GM23338 (cell line): ENCODE data around the gene GLB1L3. TPM values are rescaled to one million over a fixed set of nuclear protein-coding genes. Genes with fewer than 3 reads are reported as not detected.

Experiments
- ATAC-seq: fragments of 200-7000 bp; cut with Tn5 transposase; 3 replicates; pipeline ENCODE4 v1.9.1; 2020
- DNase-seq: peaks from one replicate; pipeline ENCODE4 v3.0.0-alpha.2; 2015; ENCODE audit warnings: low spot score
- H2AFZ ChIP-seq: fragments of 200-600 bp; sonication (generic); 2 replicates; pipeline ENCODE4 v1.8.0; 2016; ENCODE audit warnings: antibody characterized with exemption, mild to moderate bottlenecking, moderate library complexity
- H3F3A ChIP-seq: fragments of 200-600 bp; sonication (generic); replicated peaks from 2 replicates; pipeline ENCODE4 v1.8.0; 2017; ENCODE audit warnings: antibody characterized with exemption, mixed run types, low read depth
- H3K27ac ChIP-seq: fragments of 200-600 bp; sonication (generic); 2 replicates; pipeline ENCODE4 v1.6.1; 2016; ENCODE audit warnings: low read depth
- H3K27me3 ChIP-seq: fragments of 200-600 bp; sonication (generic); 2 replicates; pipeline ENCODE4 v1.8.0; 2016; ENCODE audit warnings: mild to moderate bottlenecking, mixed run types, moderate library complexity; ENCODE audit not compliant: insufficient read depth
- H3K36me3 ChIP-seq: fragments of 200-600 bp; sonication (generic); 2 replicates; pipeline ENCODE4 v1.8.0; 2016; ENCODE audit warnings: mild to moderate bottlenecking; ENCODE audit not compliant: insufficient read depth
- H3K4me1 ChIP-seq: fragments of 200-600 bp; sonication (generic); 2 replicates; pipeline ENCODE4 v1.8.0; 2016; ENCODE audit warnings: mild to moderate bottlenecking, moderate library complexity; ENCODE audit not compliant: insufficient read depth
- H3K4me2 ChIP-seq: fragments of 200-600 bp; sonication (generic); 2 replicates; pipeline ENCODE4 v1.7.1; 2017; ENCODE audit warnings: mixed run types
- H3K4me3 ChIP-seq: fragments of 200-600 bp; sonication (generic); 2 replicates; pipeline ENCODE4 v1.6.1; 2016; ENCODE audit warnings: mixed run types
- H3K79me2 ChIP-seq: fragments of 200-600 bp; sonication (generic); replicated peaks from 2 replicates; pipeline ENCODE4 v1.8.0; 2017; ENCODE audit warnings: mild to moderate bottlenecking; ENCODE audit not compliant: insufficient read depth
- H3K9me2 ChIP-seq: fragments of 200-600 bp; sonication (generic); 2 replicates; pipeline ENCODE4 v1.8.0; 2017; ENCODE audit not compliant: insufficient read depth
- H4K20me1 ChIP-seq: fragments of 200-600 bp; sonication (generic); replicated peaks from 2 replicates; pipeline ENCODE4 v1.8.0; 2017; ENCODE audit warnings: mild to moderate bottlenecking; ENCODE audit not compliant: insufficient read depth
- H3K27ac Mint-ChIP-seq: 2 replicates; pipeline ENCODE4 v1.8.0; 2020; ENCODE audit warnings: inconsistent platforms, mild to moderate bottlenecking, moderate library complexity, mixed read lengths
- H3K27me3 Mint-ChIP-seq: 3 replicates; pipeline ENCODE4 v1.8.0; 2022; ENCODE audit warnings: low read depth, mild to moderate bottlenecking, moderate library complexity, mixed read lengths, inconsistent platforms; ENCODE audit not compliant: insufficient read depth, poor library complexity
- H3K36me3 Mint-ChIP-seq: 3 replicates; pipeline ENCODE4 v1.8.0; 2021; ENCODE audit warnings: low read depth, mild to moderate bottlenecking, inconsistent platforms, moderate library complexity, mixed read lengths
- H3K4me1 Mint-ChIP-seq: 3 replicates; pipeline ENCODE4 v1.8.0; 2020; ENCODE audit warnings: mild to moderate bottlenecking, inconsistent platforms, mixed read lengths
- H3K4me3 Mint-ChIP-seq: 3 replicates; pipeline ENCODE4 v1.8.0; 2021; ENCODE audit warnings: moderate library complexity, mild to moderate bottlenecking, inconsistent platforms, mixed read lengths
- H3K9me3 Mint-ChIP-seq: 3 replicates; pipeline ENCODE4 v1.8.0; 2020; ENCODE audit warnings: moderate library complexity, mild to moderate bottlenecking, inconsistent platforms, mixed read lengths
- CREB1 ChIP-seq: fragments of 250-450 bp; sonication (Bioruptor Pico); IDR thresholded peaks from 2 replicates; pipeline ENCODE4 v1.5.0; 2020; ENCODE audit warnings: low read depth, mild to moderate bottlenecking, moderate library complexity
- EZH2 ChIP-seq: fragments of 200-600 bp; sonication (generic); IDR thresholded peaks from one replicate; pipeline ENCODE4 v1.8.0; 2017; ENCODE audit warnings: antibody characterized with exemption, mild to moderate bottlenecking, low read depth; ENCODE audit not compliant: unreplicated experiment
- EZH2phosphoT487 ChIP-seq: fragments of 200-600 bp; sonication (generic); IDR thresholded peaks from one replicate; pipeline ENCODE4 v1.8.1; 2018; ENCODE audit warnings: antibody characterized with exemption; ENCODE audit not compliant: unreplicated experiment
- JUNB ChIP-seq: IDR thresholded peaks from one replicate; pipeline ENCODE4 v1.6.1; 2016; ENCODE audit warnings: antibody characterized with exemption; ENCODE audit not compliant: unreplicated experiment
- NANOG ChIP-seq: IDR thresholded peaks from 2 replicates; pipeline ENCODE4 v1.6.1; 2016; ENCODE audit warnings: antibody characterized with exemption, borderline replicate concordance
- POLR2AphosphoS5 ChIP-seq: IDR thresholded peaks from 2 replicates; pipeline ENCODE4 v1.6.1; 2016; ENCODE audit warnings: antibody characterized with exemption, low read depth
- STAT1 ChIP-seq: IDR thresholded peaks from one replicate; pipeline ENCODE4 v1.6.1; 2016; ENCODE audit warnings: antibody characterized with exemption; ENCODE audit not compliant: unreplicated experiment
- ZNF114 ChIP-seq: fragments of 250-450 bp; sonication (Bioruptor Pico); IDR thresholded peaks from 2 replicates; pipeline ENCODE4 v1.5.0; 2020; ENCODE audit warnings: mild to moderate bottlenecking, moderate library complexity
- ZNF331 ChIP-seq: fragments of 250-450 bp; sonication (Bioruptor Pico); IDR thresholded peaks from 2 replicates; pipeline ENCODE4 v1.5.0; 2020; ENCODE audit warnings: low read depth, mild to moderate bottlenecking, moderate library complexity
- polyA plus RNA-seq: library from polyadenylated mRNA; unstranded; fragments of >200 nt; fragmentation: Nextera tagmentation; extraction: Ambion mirVana; gene quantifications from 2 replicates; pipeline ENCODE4 v1.2.1, GENCODE V29; 2016
- total RNA-seq: library from RNA; depleted of rRNA; stranded (reverse); fragments of >200 nt; shearing (Covaris generic); gene quantifications from 2 replicates; pipeline ENCODE4 v1.2.3, GENCODE V29; 2014
- TF ChIP-seq, protein P1 (sequence below), 2 experiments: fragments of 200-600 bp in 1 of 2; sonication (generic) in 1 of 2; conservative IDR thresholded peaks; 2 replicates each; pipeline versions ENCODE4 v1.5.1 to v1.6.1; 2016 to 2017; ENCODE audit warnings: antibody characterized with exemption in 2 of 2, low read depth in 2 of 2, mild to moderate bottlenecking in 2 of 2, moderate library complexity in 1 of 2
- TF ChIP-seq, protein P2 (sequence below): IDR thresholded peaks from 2 replicates; pipeline ENCODE4 v1.6.1; 2016; ENCODE audit warnings: antibody characterized with exemption
- TF ChIP-seq, protein P3 (sequence below): IDR thresholded peaks from one replicate; pipeline ENCODE4 v1.6.1; 2018; ENCODE audit warnings: antibody characterized with exemption; ENCODE audit not compliant: unreplicated experiment
- TF ChIP-seq, protein P4 (sequence below): fragments of 250-450 bp; sonication (Bioruptor Pico); IDR thresholded peaks from 2 replicates; pipeline ENCODE4 v1.5.0; 2020; ENCODE audit warnings: mild to moderate bottlenecking, moderate library complexity

Gene GLB1L3
- total and polyA plus RNA-seq, 2 experiments from 2014 or later = 28.8 to 33.1 TPM

DNA sequence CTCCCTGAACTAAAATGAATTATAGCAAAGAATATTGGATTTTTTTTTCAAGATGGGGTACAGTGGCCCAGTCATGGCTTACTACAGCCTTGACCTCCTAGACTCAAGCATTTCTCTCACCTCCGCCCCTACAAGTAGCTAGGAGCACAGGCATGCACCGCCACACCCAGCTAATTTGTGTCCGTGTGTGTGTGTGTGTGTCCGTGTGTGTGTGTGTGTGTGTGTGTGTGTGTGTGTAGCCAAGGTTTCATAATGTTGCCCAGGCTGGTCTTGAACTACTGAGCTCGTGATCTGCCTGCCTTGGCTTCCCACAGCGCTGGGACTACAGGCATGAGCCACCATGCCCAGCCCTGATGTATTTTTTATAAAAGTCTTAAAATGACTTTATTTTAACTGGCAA, 35.6 kb upstream of the GLB1L3 start:
- no peak overlapping the region for H3K4me3 ChIP-seq
- ATAC-seq (no peak), DNase-seq (no peak)
- H4K20me1 ChIP-seq = no peaks in the 10 kb centered on the region
- H3K4me3 Mint-ChIP-seq = no peak overlapping the region
- peaks cover 9% of the 10 kb centered on the region; the same call in 2 of the 3 replicates for H3K4me1 Mint-ChIP-seq
- no peak overlapping the region for H3K27ac ChIP-seq
- no peaks in the 10 kb centered on the region for H3F3A ChIP-seq
- no peaks in the 10 kb centered on the region for H3K9me2 ChIP-seq
- H3K27ac Mint-ChIP-seq = no peak overlapping the region
- no peaks in the 10 kb centered on the region for H3K79me2 ChIP-seq
- no peaks in the 10 kb centered on the region for H3K27me3 Mint-ChIP-seq
- H3K9me3 Mint-ChIP-seq = no peaks in the 10 kb centered on the region
- TF ChIP-seq POLR2AphosphoS5 (no peak), STAT1 (no peak), JUNB (no peak), ZNF114 (no peak), ZNF331 (CRISPR knock-in tag) (no peak), NANOG (no peak), EZH2phosphoT487 (no peak), CREB1 (no peak), EZH2 (no peak)
- TF ChIP-seq, protein P1, sequence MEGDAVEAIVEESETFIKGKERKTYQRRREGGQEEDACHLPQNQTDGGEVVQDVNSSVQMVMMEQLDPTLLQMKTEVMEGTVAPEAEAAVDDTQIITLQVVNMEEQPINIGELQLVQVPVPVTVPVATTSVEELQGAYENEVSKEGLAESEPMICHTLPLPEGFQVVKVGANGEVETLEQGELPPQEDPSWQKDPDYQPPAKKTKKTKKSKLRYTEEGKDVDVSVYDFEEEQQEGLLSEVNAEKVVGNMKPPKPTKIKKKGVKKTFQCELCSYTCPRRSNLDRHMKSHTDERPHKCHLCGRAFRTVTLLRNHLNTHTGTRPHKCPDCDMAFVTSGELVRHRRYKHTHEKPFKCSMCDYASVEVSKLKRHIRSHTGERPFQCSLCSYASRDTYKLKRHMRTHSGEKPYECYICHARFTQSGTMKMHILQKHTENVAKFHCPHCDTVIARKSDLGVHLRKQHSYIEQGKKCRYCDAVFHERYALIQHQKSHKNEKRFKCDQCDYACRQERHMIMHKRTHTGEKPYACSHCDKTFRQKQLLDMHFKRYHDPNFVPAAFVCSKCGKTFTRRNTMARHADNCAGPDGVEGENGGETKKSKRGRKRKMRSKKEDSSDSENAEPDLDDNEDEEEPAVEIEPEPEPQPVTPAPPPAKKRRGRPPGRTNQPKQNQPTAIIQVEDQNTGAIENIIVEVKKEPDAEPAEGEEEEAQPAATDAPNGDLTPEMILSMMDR (conservative IDR thresholded peaks at IDR 0.05; ENCODE audit: low read depth in 2 of 2) = no peak
- TF ChIP-seq, protein P2, sequence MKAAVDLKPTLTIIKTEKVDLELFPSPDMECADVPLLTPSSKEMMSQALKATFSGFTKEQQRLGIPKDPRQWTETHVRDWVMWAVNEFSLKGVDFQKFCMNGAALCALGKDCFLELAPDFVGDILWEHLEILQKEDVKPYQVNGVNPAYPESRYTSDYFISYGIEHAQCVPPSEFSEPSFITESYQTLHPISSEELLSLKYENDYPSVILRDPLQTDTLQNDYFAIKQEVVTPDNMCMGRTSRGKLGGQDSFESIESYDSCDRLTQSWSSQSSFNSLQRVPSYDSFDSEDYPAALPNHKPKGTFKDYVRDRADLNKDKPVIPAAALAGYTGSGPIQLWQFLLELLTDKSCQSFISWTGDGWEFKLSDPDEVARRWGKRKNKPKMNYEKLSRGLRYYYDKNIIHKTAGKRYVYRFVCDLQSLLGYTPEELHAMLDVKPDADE = no peak
- TF ChIP-seq, protein P3, sequence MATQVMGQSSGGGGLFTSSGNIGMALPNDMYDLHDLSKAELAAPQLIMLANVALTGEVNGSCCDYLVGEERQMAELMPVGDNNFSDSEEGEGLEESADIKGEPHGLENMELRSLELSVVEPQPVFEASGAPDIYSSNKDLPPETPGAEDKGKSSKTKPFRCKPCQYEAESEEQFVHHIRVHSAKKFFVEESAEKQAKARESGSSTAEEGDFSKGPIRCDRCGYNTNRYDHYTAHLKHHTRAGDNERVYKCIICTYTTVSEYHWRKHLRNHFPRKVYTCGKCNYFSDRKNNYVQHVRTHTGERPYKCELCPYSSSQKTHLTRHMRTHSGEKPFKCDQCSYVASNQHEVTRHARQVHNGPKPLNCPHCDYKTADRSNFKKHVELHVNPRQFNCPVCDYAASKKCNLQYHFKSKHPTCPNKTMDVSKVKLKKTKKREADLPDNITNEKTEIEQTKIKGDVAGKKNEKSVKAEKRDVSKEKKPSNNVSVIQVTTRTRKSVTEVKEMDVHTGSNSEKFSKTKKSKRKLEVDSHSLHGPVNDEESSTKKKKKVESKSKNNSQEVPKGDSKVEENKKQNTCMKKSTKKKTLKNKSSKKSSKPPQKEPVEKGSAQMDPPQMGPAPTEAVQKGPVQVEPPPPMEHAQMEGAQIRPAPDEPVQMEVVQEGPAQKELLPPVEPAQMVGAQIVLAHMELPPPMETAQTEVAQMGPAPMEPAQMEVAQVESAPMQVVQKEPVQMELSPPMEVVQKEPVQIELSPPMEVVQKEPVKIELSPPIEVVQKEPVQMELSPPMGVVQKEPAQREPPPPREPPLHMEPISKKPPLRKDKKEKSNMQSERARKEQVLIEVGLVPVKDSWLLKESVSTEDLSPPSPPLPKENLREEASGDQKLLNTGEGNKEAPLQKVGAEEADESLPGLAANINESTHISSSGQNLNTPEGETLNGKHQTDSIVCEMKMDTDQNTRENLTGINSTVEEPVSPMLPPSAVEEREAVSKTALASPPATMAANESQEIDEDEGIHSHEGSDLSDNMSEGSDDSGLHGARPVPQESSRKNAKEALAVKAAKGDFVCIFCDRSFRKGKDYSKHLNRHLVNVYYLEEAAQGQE = no peak
- TF ChIP-seq, protein P4, sequence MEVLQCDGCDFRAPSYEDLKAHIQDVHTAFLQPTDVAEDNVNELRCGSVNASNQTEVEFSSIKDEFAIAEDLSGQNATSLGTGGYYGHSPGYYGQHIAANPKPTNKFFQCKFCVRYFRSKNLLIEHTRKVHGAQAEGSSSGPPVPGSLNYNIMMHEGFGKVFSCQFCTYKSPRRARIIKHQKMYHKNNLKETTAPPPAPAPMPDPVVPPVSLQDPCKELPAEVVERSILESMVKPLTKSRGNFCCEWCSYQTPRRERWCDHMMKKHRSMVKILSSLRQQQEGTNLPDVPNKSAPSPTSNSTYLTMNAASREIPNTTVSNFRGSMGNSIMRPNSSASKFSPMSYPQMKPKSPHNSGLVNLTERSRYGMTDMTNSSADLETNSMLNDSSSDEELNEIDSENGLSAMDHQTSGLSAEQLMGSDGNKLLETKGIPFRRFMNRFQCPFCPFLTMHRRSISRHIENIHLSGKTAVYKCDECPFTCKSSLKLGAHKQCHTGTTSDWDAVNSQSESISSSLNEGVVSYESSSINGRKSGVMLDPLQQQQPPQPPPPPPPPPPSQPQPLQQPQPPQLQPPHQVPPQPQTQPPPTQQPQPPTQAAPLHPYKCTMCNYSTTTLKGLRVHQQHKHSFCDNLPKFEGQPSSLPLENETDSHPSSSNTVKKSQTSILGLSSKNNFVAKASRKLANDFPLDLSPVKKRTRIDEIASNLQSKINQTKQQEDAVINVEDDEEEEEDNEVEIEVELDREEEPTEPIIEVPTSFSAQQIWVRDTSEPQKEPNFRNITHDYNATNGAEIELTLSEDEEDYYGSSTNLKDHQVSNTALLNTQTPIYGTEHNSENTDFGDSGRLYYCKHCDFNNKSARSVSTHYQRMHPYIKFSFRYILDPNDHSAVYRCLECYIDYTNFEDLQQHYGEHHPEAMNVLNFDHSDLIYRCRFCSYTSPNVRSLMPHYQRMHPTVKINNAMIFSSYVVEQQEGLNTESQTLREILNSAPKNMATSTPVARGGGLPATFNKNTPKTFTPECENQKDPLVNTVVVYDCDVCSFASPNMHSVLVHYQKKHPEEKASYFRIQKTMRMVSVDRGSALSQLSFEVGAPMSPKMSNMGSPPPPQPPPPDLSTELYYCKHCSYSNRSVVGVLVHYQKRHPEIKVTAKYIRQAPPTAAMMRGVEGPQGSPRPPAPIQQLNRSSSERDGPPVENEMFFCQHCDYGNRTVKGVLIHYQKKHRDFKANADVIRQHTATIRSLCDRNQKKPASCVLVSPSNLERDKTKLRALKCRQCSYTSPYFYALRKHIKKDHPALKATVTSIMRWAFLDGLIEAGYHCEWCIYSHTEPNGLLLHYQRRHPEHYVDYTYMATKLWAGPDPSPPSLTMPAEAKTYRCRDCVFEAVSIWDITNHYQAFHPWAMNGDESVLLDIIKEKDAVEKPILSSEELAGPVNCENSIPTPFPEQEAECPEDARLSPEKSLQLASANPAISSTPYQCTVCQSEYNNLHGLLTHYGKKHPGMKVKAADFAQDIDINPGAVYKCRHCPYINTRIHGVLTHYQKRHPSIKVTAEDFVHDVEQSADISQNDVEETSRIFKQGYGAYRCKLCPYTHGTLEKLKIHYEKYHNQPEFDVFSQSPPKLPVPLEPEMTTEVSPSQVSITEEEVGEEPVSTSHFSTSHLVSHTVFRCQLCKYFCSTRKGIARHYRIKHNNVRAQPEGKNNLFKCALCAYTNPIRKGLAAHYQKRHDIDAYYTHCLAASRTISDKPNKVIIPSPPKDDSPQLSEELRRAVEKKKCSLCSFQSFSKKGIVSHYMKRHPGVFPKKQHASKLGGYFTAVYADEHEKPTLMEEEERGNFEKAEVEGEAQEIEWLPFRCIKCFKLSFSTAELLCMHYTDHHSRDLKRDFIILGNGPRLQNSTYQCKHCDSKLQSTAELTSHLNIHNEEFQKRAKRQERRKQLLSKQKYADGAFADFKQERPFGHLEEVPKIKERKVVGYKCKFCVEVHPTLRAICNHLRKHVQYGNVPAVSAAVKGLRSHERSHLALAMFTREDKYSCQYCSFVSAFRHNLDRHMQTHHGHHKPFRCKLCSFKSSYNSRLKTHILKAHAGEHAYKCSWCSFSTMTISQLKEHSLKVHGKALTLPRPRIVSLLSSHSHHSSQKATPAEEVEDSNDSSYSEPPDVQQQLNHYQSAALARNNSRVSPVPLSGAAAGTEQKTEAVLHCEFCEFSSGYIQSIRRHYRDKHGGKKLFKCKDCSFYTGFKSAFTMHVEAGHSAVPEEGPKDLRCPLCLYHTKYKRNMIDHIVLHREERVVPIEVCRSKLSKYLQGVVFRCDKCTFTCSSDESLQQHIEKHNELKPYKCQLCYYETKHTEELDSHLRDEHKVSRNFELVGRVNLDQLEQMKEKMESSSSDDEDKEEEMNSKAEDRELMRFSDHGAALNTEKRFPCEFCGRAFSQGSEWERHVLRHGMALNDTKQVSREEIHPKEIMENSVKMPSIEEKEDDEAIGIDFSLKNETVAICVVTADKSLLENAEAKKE (CRISPR knock-in tag) = no peak
- H3K27me3 ChIP-seq = no peaks in the 10 kb centered on the region
- H3K36me3 ChIP-seq = 0 out of 2 replicates have a peak, but pooled peaks cover 3% of the 10 kb centered on the region
- H3K36me3 Mint-ChIP-seq = peaks cover 12% of the 10 kb centered on the region
- no peak overlapping the region for H3K4me2 ChIP-seq
- H3K4me1 ChIP-seq = no peaks in the 10 kb centered on the region
- no peak overlapping the region for H2AFZ ChIP-seq
